ENCODE data around the gene MSGN1.

Gene MSGN1

DNA sequence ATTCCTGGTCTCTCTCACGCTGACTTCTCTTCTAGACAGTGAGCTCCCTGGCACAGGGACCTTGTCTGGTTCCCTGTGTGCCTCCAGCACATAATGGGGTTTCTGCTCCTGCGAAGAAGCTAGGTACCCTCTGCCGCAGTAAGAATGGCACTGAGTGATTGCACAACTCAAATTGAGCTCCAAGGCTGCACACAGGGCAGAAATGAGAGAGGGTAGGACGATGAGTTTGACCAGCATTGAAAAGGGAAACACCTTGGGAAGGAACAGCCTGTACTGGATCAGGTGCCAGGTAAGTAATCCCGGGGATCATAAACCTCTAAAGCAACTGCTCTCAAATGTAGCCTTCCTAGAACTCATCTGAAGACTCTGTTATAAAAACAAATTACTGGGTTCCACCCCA, 21.0 kb upstream of the MSGN1 start:
- Histone ChIP-seq H3K4me3 (ENCODE audit: low read depth, low read length) (no peak overlapping the region), H2AFZ (no peak overlapping the region), H3K27me3 (ENCODE audit: control insufficient read depth, insufficient read depth, low read length) (no peaks in the 10 kb centered on the region), H3K36me3 (ENCODE audit: control insufficient read depth, insufficient read depth, low read length) (no peaks in the 10 kb centered on the region), H3K9ac (no peak overlapping the region), H3K9me3 (ENCODE audit: control insufficient read depth, low read length) (no peaks in the 10 kb centered on the region), H3K4me1 (no peaks in the 10 kb centered on the region), H3K79me2 (no peaks in the 10 kb centered on the region), H3K4me2 (ENCODE audit: low read length) (no peak overlapping the region), H3K27ac (no peak overlapping the region)
- TF ChIP-seq, protein P1, sequence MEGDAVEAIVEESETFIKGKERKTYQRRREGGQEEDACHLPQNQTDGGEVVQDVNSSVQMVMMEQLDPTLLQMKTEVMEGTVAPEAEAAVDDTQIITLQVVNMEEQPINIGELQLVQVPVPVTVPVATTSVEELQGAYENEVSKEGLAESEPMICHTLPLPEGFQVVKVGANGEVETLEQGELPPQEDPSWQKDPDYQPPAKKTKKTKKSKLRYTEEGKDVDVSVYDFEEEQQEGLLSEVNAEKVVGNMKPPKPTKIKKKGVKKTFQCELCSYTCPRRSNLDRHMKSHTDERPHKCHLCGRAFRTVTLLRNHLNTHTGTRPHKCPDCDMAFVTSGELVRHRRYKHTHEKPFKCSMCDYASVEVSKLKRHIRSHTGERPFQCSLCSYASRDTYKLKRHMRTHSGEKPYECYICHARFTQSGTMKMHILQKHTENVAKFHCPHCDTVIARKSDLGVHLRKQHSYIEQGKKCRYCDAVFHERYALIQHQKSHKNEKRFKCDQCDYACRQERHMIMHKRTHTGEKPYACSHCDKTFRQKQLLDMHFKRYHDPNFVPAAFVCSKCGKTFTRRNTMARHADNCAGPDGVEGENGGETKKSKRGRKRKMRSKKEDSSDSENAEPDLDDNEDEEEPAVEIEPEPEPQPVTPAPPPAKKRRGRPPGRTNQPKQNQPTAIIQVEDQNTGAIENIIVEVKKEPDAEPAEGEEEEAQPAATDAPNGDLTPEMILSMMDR (IDR thresholded peaks at IDR 0.05) = no peak

DNA sequence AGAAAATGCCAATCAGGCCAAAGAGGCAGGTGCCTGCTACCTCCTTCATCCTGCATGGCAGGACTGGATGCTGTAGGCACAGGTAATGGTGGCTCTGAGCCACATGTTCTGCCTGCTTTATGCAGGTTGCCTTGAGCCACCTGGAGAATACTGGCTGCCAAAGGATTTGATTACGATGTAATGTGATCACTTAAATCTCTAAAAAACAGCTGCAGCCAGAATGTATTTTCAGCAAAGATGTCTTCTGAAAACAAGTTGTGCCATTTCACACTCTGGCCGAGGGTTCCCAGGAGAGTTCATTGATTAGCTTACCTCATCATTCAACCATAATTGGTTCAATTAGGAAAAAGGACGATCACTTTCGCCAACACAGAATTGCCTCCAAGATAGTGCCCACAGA, 17.9 kb upstream of the MSGN1 start:
- TF ChIP-seq, protein P1 (IDR thresholded peaks at IDR 0.05) = no peak
- Histone ChIP-seq H3K4me1 (no peaks in the 10 kb centered on the region), H3K4me3 (ENCODE audit: low read depth, low read length) (no peak overlapping the region), H3K9me3 (ENCODE audit: control insufficient read depth, low read length) (no peaks in the 10 kb centered on the region), H3K27ac (no peak overlapping the region), H3K4me2 (ENCODE audit: low read length) (no peak overlapping the region), H2AFZ (no peak overlapping the region), H3K79me2 (no peaks in the 10 kb centered on the region), H3K36me3 (ENCODE audit: control insufficient read depth, insufficient read depth, low read length) (no peaks in the 10 kb centered on the region), H3K27me3 (ENCODE audit: control insufficient read depth, insufficient read depth, low read length) (no peaks in the 10 kb centered on the region), H3K9ac (no peak overlapping the region)

DNA sequence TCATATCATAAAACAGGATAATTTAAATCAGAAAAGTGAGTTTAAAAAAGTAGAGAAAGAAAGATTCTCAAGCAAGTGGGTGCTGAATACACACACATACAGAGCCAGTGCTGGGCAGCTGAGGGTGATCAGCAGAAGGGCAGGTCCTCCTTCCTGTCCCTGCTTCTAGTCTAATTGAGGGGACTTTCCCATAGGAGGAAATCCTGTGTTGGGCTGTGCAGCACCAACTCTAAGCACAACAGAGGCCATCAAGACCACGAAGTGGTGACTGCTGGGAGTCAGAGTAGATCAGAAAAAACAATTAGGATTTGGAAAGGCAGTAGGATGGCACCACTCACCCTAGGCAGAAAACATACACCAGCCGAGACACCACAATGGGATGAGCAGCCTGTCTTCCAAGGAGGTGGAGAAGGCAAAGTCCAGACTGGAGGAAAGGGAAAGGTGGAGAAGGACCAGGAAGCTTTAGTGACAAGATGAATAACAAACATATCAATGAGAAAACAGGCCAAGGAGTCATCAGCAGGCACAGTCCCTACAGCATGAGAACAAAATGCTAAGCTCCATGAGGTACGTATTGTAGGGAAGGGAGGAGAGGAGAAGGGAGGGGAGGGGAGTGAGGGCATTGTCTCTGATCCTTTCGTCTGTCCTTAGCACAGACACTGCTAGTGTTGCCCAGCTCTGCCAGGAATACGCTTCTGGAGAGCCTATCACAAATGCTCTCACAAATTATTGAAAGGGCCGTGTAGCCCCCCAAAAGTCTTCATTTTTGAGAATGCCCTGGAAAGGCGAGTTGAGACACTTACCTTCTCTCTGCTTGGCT, 16.7 kb upstream of the MSGN1 start:
- no peak overlapping the region for H3K9ac ChIP-seq
- H3K27ac ChIP-seq = no peak overlapping the region
- no peaks in the 10 kb centered on the region for H3K79me2 ChIP-seq
- H2AFZ ChIP-seq = no peak overlapping the region
- TF ChIP-seq, protein P1 (IDR thresholded peaks at IDR 0.05) = no peak
- no peak overlapping the region for H3K4me3 ChIP-seq (ENCODE audit: low read depth, low read length)
- H3K4me1 ChIP-seq = no peaks in the 10 kb centered on the region
- no peaks in the 10 kb centered on the region for H3K27me3 ChIP-seq (ENCODE audit: control insufficient read depth, insufficient read depth, low read length)
- no peaks in the 10 kb centered on the region for H3K36me3 ChIP-seq (ENCODE audit: control insufficient read depth, insufficient read depth, low read length)
- H3K4me2 ChIP-seq (ENCODE audit: low read length) = no peak overlapping the region
- no peaks in the 10 kb centered on the region for H3K9me3 ChIP-seq (ENCODE audit: control insufficient read depth, low read length)

DNA sequence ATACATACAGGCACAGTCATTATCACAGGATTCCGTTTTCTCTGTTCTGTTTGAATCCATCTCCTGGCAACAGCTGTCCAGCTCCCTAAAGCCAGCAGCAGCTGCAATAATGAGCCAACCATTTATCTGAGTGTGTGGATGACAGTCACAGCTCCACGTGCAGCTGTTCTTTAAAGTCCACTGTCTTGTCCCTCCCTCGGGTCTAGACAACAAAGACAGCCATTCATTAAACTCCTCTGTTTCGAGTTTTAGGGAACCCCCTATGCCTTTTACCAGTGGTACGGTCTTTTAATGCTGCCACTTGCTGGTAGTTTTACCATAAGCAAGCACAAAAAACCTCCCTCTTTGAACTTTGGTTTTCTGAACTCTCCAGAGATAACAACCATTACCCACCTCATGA, 16.0 kb upstream of the MSGN1 start:
- H3K27ac ChIP-seq = no peak overlapping the region
- no peaks in the 10 kb centered on the region for H3K4me1 ChIP-seq
- no peak overlapping the region for H3K4me2 ChIP-seq (ENCODE audit: low read length)
- H3K79me2 ChIP-seq = no peaks in the 10 kb centered on the region
- H3K9me3 ChIP-seq (ENCODE audit: control insufficient read depth, low read length) = no peaks in the 10 kb centered on the region
- H3K4me3 ChIP-seq (ENCODE audit: low read depth, low read length) = no peak overlapping the region
- H3K9ac ChIP-seq = no peak overlapping the region
- TF ChIP-seq, protein P1 (IDR thresholded peaks at IDR 0.05) = no peak
- no peaks in the 10 kb centered on the region for H3K36me3 ChIP-seq (ENCODE audit: control insufficient read depth, insufficient read depth, low read length)
- no peak overlapping the region for H2AFZ ChIP-seq
- no peaks in the 10 kb centered on the region for H3K27me3 ChIP-seq (ENCODE audit: control insufficient read depth, insufficient read depth, low read length)

Measured in parathyroid adenoma (tissue), 2 donors.